ENCODE results near the gene SIGLEC9. TPM values are rescaled to one million over a fixed set of nuclear protein-coding genes. Genes with fewer than 3 reads are reported as not detected.

Gene SIGLEC9
- total RNA-seq, 6 experiments from 2014 or later = 3.8 to 7.9 (median 4.1) TPM

GRCh38 chr19:51107406-51108065 lies 17.2 kb upstream of the SIGLEC9 start:
- ATAC-seq (no peak), DNase-seq (no peak)
- intact Hi-C loops (cut with DNase I) = loop anchor here in 1 of 2 donors (5.0 kb wide), 1 partner anchor 485 kb away; no protein-coding TSS in a partner anchor
- Histone ChIP-seq H3K4me1 (peaks cover 0 to 12% (median 6%) of the 10 kb centered on the region in 4 donors), H3K4me3 (peak overlapping the region; percentile 71 to 94 (median 73)), H3K36me3 (peaks cover 0 to 18% (median 3%) of the 10 kb centered on the region in 4 donors), H3K27ac (peak overlapping the region in 1 of 3 donors; percentile 32), H3K27me3 (no peaks in the 10 kb centered on the region), H3K9me3 (no peaks in the 10 kb centered on the region)
- WGBS (ENCODE audit: insufficient coverage, low coverage, low lambda C conversion rate, missing lambda C conversion rate) = 21% methylated on average over 17 of the region's 18 CpGs
- no peak for TF ChIP-seq CTCF (IDR thresholded peaks at IDR 0.05)
- no peak for TF ChIP-seq POLR2A (IDR thresholded peaks at IDR 0.05)

- H3K9me3 ChIP-seq = no peaks in the 10 kb centered on the region
- H3K36me3 ChIP-seq = peaks cover 0 to 11% (median 0%) of the 10 kb centered on the region in 4 donors
- ATAC-seq = peak; percentile 98 to 99 (median 98)
- H3K27me3 ChIP-seq = no peaks in the 10 kb centered on the region
- peaks cover 0 to 12% (median 6%) of the 10 kb centered on the region in 4 donors for H3K4me1 ChIP-seq
- peak within 1 kb of the TSS in 2 of 3 donors; percentile 11 to 32 for H3K27ac ChIP-seq
- H3K4me3 ChIP-seq = peak within 1 kb of the TSS; percentile 71 to 94 (median 73)
- DNase-seq = peak; percentile 97 to 99 (median 99)
- WGBS (ENCODE audit: insufficient coverage, low coverage, low lambda C conversion rate, missing lambda C conversion rate) = 0% methylated on average over 26 of the region's 43 CpGs
- intact Hi-C loops (cut with DNase I) = loop anchor here in 1 of 2 donors (5.0 kb wide), 1 partner anchor 484 kb away; no protein-coding TSS in a partner anchor
- TF ChIP-seq CTCF (IDR thresholded peaks at IDR 0.05) (peak in 1 of 4 donors; percentile 31), POLR2A (IDR thresholded peaks at IDR 0.05) (peak; percentile 33)
Observed at GRCh38 chr19:51108066-51108804, 16.5 kb upstream of the SIGLEC9 start, which contains the start of gene CTU1. CTU1 (minus strand) TSS chr19:51108409; CDS start chr19:51104569, 3,840 bp downstream.

GRCh38 chr19:51108805-51109146 lies 15.9 kb upstream of the SIGLEC9 start:
- intact Hi-C loops (cut with DNase I) = loop anchor here in 1 of 2 donors (5.0 kb wide), 1 partner anchor 484 kb away; no protein-coding TSS in a partner anchor
- H3K27me3 ChIP-seq = no peaks in the 10 kb centered on the region
- peaks cover 0 to 12% (median 6%) of the 10 kb centered on the region in 4 donors for H3K4me1 ChIP-seq
- peaks cover 0 to 5% (median 0%) of the 10 kb centered on the region in 4 donors for H3K36me3 ChIP-seq
- TF ChIP-seq POLR2A (IDR thresholded peaks at IDR 0.05) = no peak
- TF ChIP-seq CTCF (IDR thresholded peaks at IDR 0.05) = no peak
- H3K9me3 ChIP-seq = no peaks in the 10 kb centered on the region
- peak overlapping the region; percentile 71 to 94 (median 73) for H3K4me3 ChIP-seq
- DNase-seq (no peak), ATAC-seq (peak; percentile 31 to 60 (median 38))
- WGBS (ENCODE audit: insufficient coverage, low coverage, low lambda C conversion rate, missing lambda C conversion rate) = 0% methylated on average over 6 of the region's 15 CpGs
- H3K27ac ChIP-seq = peak overlapping the region in 1 of 3 donors; percentile 11

- ATAC-seq = no peak
- H3K4me3 ChIP-seq = no peak overlapping the region
- no peaks in the 10 kb centered on the region for H3K9me3 ChIP-seq
- intact Hi-C loops (cut with DNase I) = loop anchor here in 1 of 2 donors (10.0 kb wide), 1 partner anchor 484 kb away; no protein-coding TSS in a partner anchor
- 25% methylated on average over 1 of the region's 1 CpG for WGBS (ENCODE audit: insufficient coverage, low coverage, low lambda C conversion rate, missing lambda C conversion rate)
- H3K27ac ChIP-seq = no peak overlapping the region
- no peak for TF ChIP-seq CTCF (IDR thresholded peaks at IDR 0.05)
- TF ChIP-seq POLR2A (IDR thresholded peaks at IDR 0.05) = no peak
- peak in 1 of 3 donors; percentile 2 for DNase-seq
- peaks cover 0 to 12% (median 6%) of the 10 kb centered on the region in 4 donors for H3K4me1 ChIP-seq
- H3K36me3 ChIP-seq = no peaks in the 10 kb centered on the region
- H3K27me3 ChIP-seq = no peaks in the 10 kb centered on the region
Observed at GRCh38 chr19:51110666-51110971, 14.1 kb upstream of the SIGLEC9 start.
